ENCODE measurements around the gene ELMO1. TPM values are rescaled to one million over a fixed set of nuclear protein-coding genes. Genes with fewer than 3 reads are reported as not detected.

The ELMO1 gene
- total RNA-seq, 1 donor from 2014 or later: 119 TPM

- intact Hi-C loops (cut with micrococcal nuclease): no loop called here
- H3K4me3 Mint-ChIP-seq: no peak overlapping the region
- peaks cover 5% of the 10 kb centered on the region for H3K9me3 Mint-ChIP-seq
- no peaks in the 10 kb centered on the region for H3K27me3 Mint-ChIP-seq (ENCODE audit: insufficient read depth)
- H3K36me3 Mint-ChIP-seq (ENCODE audit: low read depth): peaks cover 69% of the 10 kb centered on the region
- no peak for DNase-seq (ENCODE audit: low spot score)
- no peaks in the 10 kb centered on the region for H3K4me1 Mint-ChIP-seq (ENCODE audit: low read depth)
- H3K27ac Mint-ChIP-seq: no peak overlapping the region
Measured at GRCh38 chr7:37131855-37132254, 316.8 kb downstream of the ELMO1 start.

- DNase-seq (ENCODE audit: low spot score): no peak
- intact Hi-C loops (cut with micrococcal nuclease): no loop called here
- H3K27ac Mint-ChIP-seq: peak overlapping the region; percentile 14
- H3K4me1 Mint-ChIP-seq (ENCODE audit: low read depth): no peaks in the 10 kb centered on the region
- H3K36me3 Mint-ChIP-seq (ENCODE audit: low read depth): peaks cover 64% of the 10 kb centered on the region
- H3K4me3 Mint-ChIP-seq: no peak overlapping the region
- peaks cover 14% of the 10 kb centered on the region for H3K9me3 Mint-ChIP-seq
- no peaks in the 10 kb centered on the region for H3K27me3 Mint-ChIP-seq (ENCODE audit: insufficient read depth)
Measured at GRCh38 chr7:37129035-37129425, 319.6 kb downstream of the ELMO1 start.

- H3K36me3 Mint-ChIP-seq (ENCODE audit: low read depth): peaks cover 59% of the 10 kb centered on the region
- H3K4me1 Mint-ChIP-seq (ENCODE audit: low read depth): no peaks in the 10 kb centered on the region
- peaks cover 14% of the 10 kb centered on the region for H3K9me3 Mint-ChIP-seq
- DNase-seq (ENCODE audit: low spot score): no peak
- peak overlapping the region; percentile 14 for H3K27ac Mint-ChIP-seq
- no peak overlapping the region for H3K4me3 Mint-ChIP-seq
- intact Hi-C loops (cut with micrococcal nuclease): no loop called here
- no peaks in the 10 kb centered on the region for H3K27me3 Mint-ChIP-seq (ENCODE audit: insufficient read depth)
Measured at GRCh38 chr7:37128327-37129034, 320.2 kb downstream of the ELMO1 start.

- Mint-ChIP-seq H3K9me3 (peaks cover 7% of the 10 kb centered on the region), H3K27ac (no peak overlapping the region), H3K4me1 (ENCODE audit: low read depth) (peaks cover 31% of the 10 kb centered on the region), H3K4me3 (no peak overlapping the region), H3K36me3 (ENCODE audit: low read depth) (peaks cover 18% of the 10 kb centered on the region), H3K27me3 (ENCODE audit: insufficient read depth) (no peaks in the 10 kb centered on the region)
- DNase-seq (ENCODE audit: low spot score): no peak
- intact Hi-C loops (cut with micrococcal nuclease): no loop called here
Measured at GRCh38 chr7:37119296-37119860, 329.3 kb downstream of the ELMO1 start.

GRCh38 chr7:37118004-37118403 lies 330.7 kb downstream of the ELMO1 start:
- intact Hi-C loops (cut with micrococcal nuclease): no loop called here
- Mint-ChIP-seq H3K4me1 (ENCODE audit: low read depth) (peaks cover 41% of the 10 kb centered on the region), H3K27ac (no peak overlapping the region), H3K27me3 (ENCODE audit: insufficient read depth) (no peaks in the 10 kb centered on the region), H3K9me3 (peaks cover 2% of the 10 kb centered on the region), H3K36me3 (ENCODE audit: low read depth) (peaks cover 19% of the 10 kb centered on the region), H3K4me3 (no peak overlapping the region)
- DNase-seq (ENCODE audit: low spot score): no peak

- Mint-ChIP-seq H3K27ac (no peak overlapping the region), H3K27me3 (ENCODE audit: insufficient read depth) (no peaks in the 10 kb centered on the region), H3K9me3 (no peaks in the 10 kb centered on the region), H3K4me3 (no peak overlapping the region), H3K4me1 (ENCODE audit: low read depth) (peaks cover 35% of the 10 kb centered on the region), H3K36me3 (ENCODE audit: low read depth) (peaks cover 18% of the 10 kb centered on the region)
- intact Hi-C loops (cut with micrococcal nuclease): no loop called here
- DNase-seq (ENCODE audit: low spot score): no peak
Measured at GRCh38 chr7:37117292-37117691, 331.4 kb downstream of the ELMO1 start.

GRCh38 chr7:37116093-37116701 lies 332.5 kb downstream of the ELMO1 start:
- no peak overlapping the region for H3K4me3 Mint-ChIP-seq
- H3K9me3 Mint-ChIP-seq: no peaks in the 10 kb centered on the region
- H3K36me3 Mint-ChIP-seq (ENCODE audit: low read depth): peaks cover 20% of the 10 kb centered on the region
- peaks cover 30% of the 10 kb centered on the region for H3K4me1 Mint-ChIP-seq (ENCODE audit: low read depth)
- H3K27ac Mint-ChIP-seq: no peak overlapping the region
- DNase-seq (ENCODE audit: low spot score): no peak
- intact Hi-C loops (cut with micrococcal nuclease): no loop called here
- no peaks in the 10 kb centered on the region for H3K27me3 Mint-ChIP-seq (ENCODE audit: insufficient read depth)

- Mint-ChIP-seq H3K27ac (peak overlapping the region; percentile 61), H3K27me3 (ENCODE audit: insufficient read depth) (no peaks in the 10 kb centered on the region), H3K9me3 (no peaks in the 10 kb centered on the region), H3K4me1 (ENCODE audit: low read depth) (peaks cover 40% of the 10 kb centered on the region), H3K36me3 (ENCODE audit: low read depth) (peaks cover 20% of the 10 kb centered on the region), H3K4me3 (no peak overlapping the region)
- intact Hi-C loops (cut with micrococcal nuclease): no loop called here
- no peak for DNase-seq (ENCODE audit: low spot score)
Measured at GRCh38 chr7:37113661-37114355, 334.9 kb downstream of the ELMO1 start.

- Mint-ChIP-seq H3K4me1 (ENCODE audit: low read depth) (peaks cover 45% of the 10 kb centered on the region), H3K27ac (peak overlapping the region; percentile 70), H3K9me3 (no peaks in the 10 kb centered on the region), H3K27me3 (ENCODE audit: insufficient read depth) (no peaks in the 10 kb centered on the region), H3K36me3 (ENCODE audit: low read depth) (peaks cover 21% of the 10 kb centered on the region), H3K4me3 (no peak overlapping the region)
- intact Hi-C loops (cut with micrococcal nuclease): no loop called here
- DNase-seq (ENCODE audit: low spot score): no peak
Measured at GRCh38 chr7:37112876-37113275, 335.8 kb downstream of the ELMO1 start.

GRCh38 chr7:37112218-37112617 lies 336.4 kb downstream of the ELMO1 start:
- Mint-ChIP-seq H3K27me3 (ENCODE audit: insufficient read depth) (no peaks in the 10 kb centered on the region), H3K4me1 (ENCODE audit: low read depth) (peaks cover 49% of the 10 kb centered on the region), H3K9me3 (no peaks in the 10 kb centered on the region), H3K36me3 (ENCODE audit: low read depth) (peaks cover 21% of the 10 kb centered on the region), H3K4me3 (no peak overlapping the region), H3K27ac (no peak overlapping the region)
- no peak for DNase-seq (ENCODE audit: low spot score)
- intact Hi-C loops (cut with micrococcal nuclease): no loop called here

- H3K36me3 Mint-ChIP-seq (ENCODE audit: low read depth): peaks cover 19% of the 10 kb centered on the region
- peaks cover 43% of the 10 kb centered on the region for H3K4me1 Mint-ChIP-seq (ENCODE audit: low read depth)
- no peak overlapping the region for H3K27ac Mint-ChIP-seq
- intact Hi-C loops (cut with micrococcal nuclease): no loop called here
- H3K9me3 Mint-ChIP-seq: no peaks in the 10 kb centered on the region
- no peaks in the 10 kb centered on the region for H3K27me3 Mint-ChIP-seq (ENCODE audit: insufficient read depth)
- no peak for DNase-seq (ENCODE audit: low spot score)
- no peak overlapping the region for H3K4me3 Mint-ChIP-seq
Measured at GRCh38 chr7:37111459-37111858, 337.2 kb downstream of the ELMO1 start.

GRCh38 chr7:37110660-37111424 lies 337.8 kb downstream of the ELMO1 start:
- H3K4me1 Mint-ChIP-seq (ENCODE audit: low read depth): peaks cover 38% of the 10 kb centered on the region
- no peaks in the 10 kb centered on the region for H3K9me3 Mint-ChIP-seq
- no peaks in the 10 kb centered on the region for H3K27me3 Mint-ChIP-seq (ENCODE audit: insufficient read depth)
- no peak overlapping the region for H3K4me3 Mint-ChIP-seq
- intact Hi-C loops (cut with micrococcal nuclease): no loop called here
- peaks cover 19% of the 10 kb centered on the region for H3K36me3 Mint-ChIP-seq (ENCODE audit: low read depth)
- peak overlapping the region; percentile 68 for H3K27ac Mint-ChIP-seq
- DNase-seq (ENCODE audit: low spot score): no peak
